GM12873 (cell line): ENCODE data around the gene TMEM51.

Source experiments
- TF ChIP-seq, protein P1 (sequence below): IDR thresholded peaks from 2 replicates; pipeline ENCODE4 v1.5.1; 2012; ENCODE audit warnings: low read depth, mild to moderate bottlenecking, moderate library complexity, low read length, control low read depth; ENCODE audit not compliant: insufficient read depth; ENCODE audit errors: missing control alignments

TMEM51 gene

GRCh38 chr1:15188678-15189077, 35.1 kb downstream of the TMEM51 start:
- TF ChIP-seq, protein P1, sequence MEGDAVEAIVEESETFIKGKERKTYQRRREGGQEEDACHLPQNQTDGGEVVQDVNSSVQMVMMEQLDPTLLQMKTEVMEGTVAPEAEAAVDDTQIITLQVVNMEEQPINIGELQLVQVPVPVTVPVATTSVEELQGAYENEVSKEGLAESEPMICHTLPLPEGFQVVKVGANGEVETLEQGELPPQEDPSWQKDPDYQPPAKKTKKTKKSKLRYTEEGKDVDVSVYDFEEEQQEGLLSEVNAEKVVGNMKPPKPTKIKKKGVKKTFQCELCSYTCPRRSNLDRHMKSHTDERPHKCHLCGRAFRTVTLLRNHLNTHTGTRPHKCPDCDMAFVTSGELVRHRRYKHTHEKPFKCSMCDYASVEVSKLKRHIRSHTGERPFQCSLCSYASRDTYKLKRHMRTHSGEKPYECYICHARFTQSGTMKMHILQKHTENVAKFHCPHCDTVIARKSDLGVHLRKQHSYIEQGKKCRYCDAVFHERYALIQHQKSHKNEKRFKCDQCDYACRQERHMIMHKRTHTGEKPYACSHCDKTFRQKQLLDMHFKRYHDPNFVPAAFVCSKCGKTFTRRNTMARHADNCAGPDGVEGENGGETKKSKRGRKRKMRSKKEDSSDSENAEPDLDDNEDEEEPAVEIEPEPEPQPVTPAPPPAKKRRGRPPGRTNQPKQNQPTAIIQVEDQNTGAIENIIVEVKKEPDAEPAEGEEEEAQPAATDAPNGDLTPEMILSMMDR, result no peak

- TF ChIP-seq, protein P1, result no peak
These were observed 36.3 kb downstream of the TMEM51 start for GRCh38 chr1:15189692-15190370.

- TF ChIP-seq, protein P1, result no peak
These were observed 37.7 kb downstream of the TMEM51 start for GRCh38 chr1:15191267-15191666.

DNA sequence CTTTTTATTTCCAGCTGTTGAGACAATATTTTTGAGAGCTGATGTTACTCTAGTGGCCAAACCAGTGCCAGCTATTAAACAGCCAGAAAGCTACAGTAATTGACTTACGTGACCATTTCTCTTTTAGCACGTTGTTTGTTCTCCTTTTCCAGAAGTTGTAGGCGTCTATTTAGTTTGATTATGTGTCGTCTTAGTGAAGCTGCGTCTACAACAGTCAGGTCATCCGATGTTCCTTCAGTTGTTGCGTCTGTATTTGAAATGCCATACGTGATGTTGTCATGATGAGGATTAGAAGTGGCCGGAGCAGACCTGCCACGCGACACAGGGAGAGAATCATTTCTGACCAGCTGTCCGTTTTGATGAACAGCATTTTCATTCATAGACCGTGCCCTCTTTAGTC, 38.2 kb downstream of the TMEM51 start:
- TF ChIP-seq, protein P1, result no peak

DNA sequence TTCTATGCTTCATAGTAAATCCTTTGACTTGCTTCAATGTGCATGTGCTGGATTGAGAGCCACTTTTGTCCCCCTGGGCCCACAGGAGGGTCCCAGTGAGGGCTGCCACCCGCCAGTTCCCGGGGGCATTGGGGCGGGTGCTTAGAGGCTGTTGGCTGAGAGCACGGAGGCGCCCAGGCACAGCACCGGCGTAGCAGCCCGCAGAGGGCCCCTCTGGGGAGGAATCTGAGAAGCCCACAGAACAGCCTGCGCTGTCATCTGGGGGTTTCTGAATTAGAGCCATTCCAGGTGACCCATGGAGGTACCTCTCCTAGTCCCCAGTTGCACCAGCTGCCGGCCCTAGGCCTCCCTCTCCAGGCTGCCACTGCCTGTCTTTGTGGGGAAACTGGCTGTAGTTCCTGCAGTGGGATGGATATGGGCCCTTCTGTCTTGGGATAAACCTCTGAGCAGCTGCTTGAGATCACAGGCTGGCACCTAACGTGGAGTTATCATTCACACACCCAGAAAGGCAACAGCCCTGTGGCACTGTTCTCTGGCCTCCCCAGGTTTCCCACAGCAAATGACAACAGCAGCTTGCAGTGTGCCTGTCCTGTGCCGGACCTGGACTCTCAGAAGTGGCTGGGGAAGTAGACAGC, 39.5 kb downstream of the TMEM51 start:
- TF ChIP-seq, protein P1, result no peak

GRCh38 chr1:15195420-15196052, 42.0 kb downstream of the TMEM51 start:
- TF ChIP-seq, protein P1, result no peak

DNA sequence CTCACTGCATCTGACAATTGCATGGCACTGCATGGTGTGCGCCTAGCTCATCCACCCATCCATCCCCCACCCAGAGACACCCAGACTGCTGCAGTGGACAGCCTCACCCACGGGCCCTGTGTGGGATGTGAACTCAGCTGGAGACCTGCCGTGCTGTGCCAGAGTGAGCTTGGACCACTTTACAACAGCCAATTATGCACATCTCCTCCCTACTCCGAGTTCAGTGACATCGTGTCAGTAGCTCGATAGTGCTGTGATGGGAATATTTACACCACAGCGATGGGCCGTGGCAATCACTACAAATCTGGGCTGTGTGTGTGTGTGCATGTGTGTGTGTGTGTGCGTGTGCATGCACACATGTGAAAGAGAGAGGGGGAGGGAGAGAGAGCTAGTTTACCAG, 42.5 kb downstream of the TMEM51 start:
- TF ChIP-seq, protein P1, result no peak
